Measurements from ENCODE around the gene MAGI2. TPM values are rescaled to one million over a fixed set of nuclear protein-coding genes. Genes with fewer than 3 reads are reported as not detected.

MAGI2 gene
- total and polyA plus RNA-seq, 2 of the 13 experiments (the other 11 are each of a cell fraction or from before 2014, with no cell fraction given) = 1.5 to 3.8 TPM

DNA sequence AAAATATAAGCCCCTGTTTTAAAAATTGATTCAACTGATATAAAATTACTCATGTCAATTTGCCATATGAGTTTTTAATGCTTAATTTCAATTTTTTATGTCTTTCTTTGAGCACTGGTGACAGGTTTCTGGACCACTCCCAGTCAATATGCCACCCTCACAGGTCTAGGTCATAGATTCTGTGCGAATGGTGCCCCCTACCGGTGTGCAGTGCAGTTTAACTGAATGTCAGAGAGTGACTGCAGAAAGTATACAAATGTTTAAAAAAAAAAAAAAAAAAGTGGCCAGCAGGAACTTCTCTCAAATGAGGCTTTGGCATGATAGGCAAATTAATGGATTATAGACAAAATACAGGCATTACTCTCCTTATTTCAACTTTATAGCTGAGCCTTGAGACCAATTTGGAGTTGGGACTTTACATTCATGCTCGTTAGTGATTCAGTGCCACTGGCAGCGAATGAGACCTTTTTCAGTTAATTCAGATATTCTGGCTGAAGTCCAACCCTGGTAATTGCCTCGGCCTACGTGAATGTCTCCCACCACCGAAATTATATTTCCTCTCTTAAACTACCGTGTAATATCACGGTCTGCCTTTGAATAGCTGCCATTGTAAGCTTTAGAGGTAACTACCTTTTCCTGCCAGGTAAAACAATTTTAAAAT lies 1227.3 kb downstream of the MAGI2 start:
- Histone ChIP-seq H3K9me3 (ENCODE audit: low read length) (no peaks in the 10 kb centered on the region), H3K9ac (ENCODE audit: insufficient read depth, low read depth, low read length) (no peak overlapping the region), H3K4me2 (ENCODE audit: low read depth, low read length) (no peak overlapping the region), H3K4me1 (ENCODE audit: insufficient read depth, low read length) (no peaks in the 10 kb centered on the region), H2AFZ (ENCODE audit: low read length) (no peak overlapping the region), H3K27me3 (ENCODE audit: control insufficient read depth in 1 of 2, insufficient read depth in 2 of 2, low read length in 2 of 2) (no peaks in the 10 kb centered on the region), H3K4me3 (replicated peaks in 1 of 3; ENCODE audit: insufficient read depth in 1 of 3, low read depth in 2 of 3, low read length in 3 of 3) (no peak overlapping the region), H3K79me2 (ENCODE audit: insufficient read depth, low read length) (no peaks in the 10 kb centered on the region), H4K20me1 (ENCODE audit: insufficient read depth, low read length) (no peaks in the 10 kb centered on the region), H3K27ac (ENCODE audit: extremely low read length, insufficient read depth, low read length) (no peak overlapping the region), H3K36me3 (replicated peaks in 1 of 2; ENCODE audit: control insufficient read depth in 1 of 2, insufficient read depth in 2 of 2, low read length in 2 of 2) (no peaks in the 10 kb centered on the region)
- TF ChIP-seq STAG1 (CRISPR knock-in tag; IDR thresholded peaks at IDR 0.05) (peak; percentile 60), ZNF329 (CRISPR knock-in tag; IDR thresholded peaks at IDR 0.05; ENCODE audit: low read depth) (no peak), RFX3 (CRISPR knock-in tag; IDR thresholded peaks at IDR 0.05) (no peak), SMC3 (IDR thresholded peaks at IDR 0.05; ENCODE audit: low read length) (peak; percentile 20; the same call in 1 of the 2 replicates)
- TF ChIP-seq, protein P1, sequence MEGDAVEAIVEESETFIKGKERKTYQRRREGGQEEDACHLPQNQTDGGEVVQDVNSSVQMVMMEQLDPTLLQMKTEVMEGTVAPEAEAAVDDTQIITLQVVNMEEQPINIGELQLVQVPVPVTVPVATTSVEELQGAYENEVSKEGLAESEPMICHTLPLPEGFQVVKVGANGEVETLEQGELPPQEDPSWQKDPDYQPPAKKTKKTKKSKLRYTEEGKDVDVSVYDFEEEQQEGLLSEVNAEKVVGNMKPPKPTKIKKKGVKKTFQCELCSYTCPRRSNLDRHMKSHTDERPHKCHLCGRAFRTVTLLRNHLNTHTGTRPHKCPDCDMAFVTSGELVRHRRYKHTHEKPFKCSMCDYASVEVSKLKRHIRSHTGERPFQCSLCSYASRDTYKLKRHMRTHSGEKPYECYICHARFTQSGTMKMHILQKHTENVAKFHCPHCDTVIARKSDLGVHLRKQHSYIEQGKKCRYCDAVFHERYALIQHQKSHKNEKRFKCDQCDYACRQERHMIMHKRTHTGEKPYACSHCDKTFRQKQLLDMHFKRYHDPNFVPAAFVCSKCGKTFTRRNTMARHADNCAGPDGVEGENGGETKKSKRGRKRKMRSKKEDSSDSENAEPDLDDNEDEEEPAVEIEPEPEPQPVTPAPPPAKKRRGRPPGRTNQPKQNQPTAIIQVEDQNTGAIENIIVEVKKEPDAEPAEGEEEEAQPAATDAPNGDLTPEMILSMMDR (CRISPR knock-in tag; IDR thresholded peaks at IDR 0.05) = peak; percentile 69
- BruUV-seq (replicated peaks) = no TSS peak
- no peak for FAIRE-seq
- ATAC-seq = peak; percentile 74
- ChIA-PET CTCF (ENCODE audit: low intra/inter-chr PET ratio, low total read pairs) (interaction anchor here (1.9 kb wide), 1 partner anchor 205 kb away, joined by 5 read pairs; no protein-coding TSS in a partner anchor), POLR2A (no interaction called here)
- intact Hi-C loops (cut with micrococcal nuclease; ENCODE audit: unreplicated experiment) (loop anchor here (1.0 to 2.0 kb wide), 2 partner anchors 205 to 286 kb away; no protein-coding TSS in a partner anchor), in situ Hi-C loops (cut with HindIII; ENCODE audit: extremely low pct_ligation_motif_present, low pct_unique_long_range_greater_than_20kb) (no loop called here)
- peak; percentile 16 for DNase-seq (ENCODE audit: low spot score)
- 23% methylated on average over 9 of the region's 9 CpGs for WGBS (ENCODE audit: low lambda C conversion rate)

DNA sequence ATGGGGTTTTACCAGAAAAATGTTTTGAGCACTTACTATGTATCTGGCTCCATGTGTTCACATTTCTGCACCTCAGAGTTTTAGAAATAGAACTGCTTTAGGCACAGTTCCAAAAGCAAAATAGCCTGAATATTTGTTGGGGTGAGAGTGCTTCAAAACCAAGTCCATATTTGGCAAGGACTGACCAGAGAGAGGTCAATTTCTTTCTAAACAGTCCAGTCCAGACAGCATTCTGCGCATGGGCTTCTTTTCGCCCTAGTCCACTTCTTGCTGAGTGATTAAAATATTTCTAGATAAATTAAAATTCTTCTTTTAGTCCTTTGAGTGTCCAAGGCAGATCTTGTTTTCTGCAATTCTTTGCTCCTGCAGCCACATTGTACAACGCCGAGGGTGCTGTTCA lies 1227.9 kb downstream of the MAGI2 start:
- intact Hi-C loops (cut with micrococcal nuclease; ENCODE audit: unreplicated experiment) = no loop called here

More for the DNA sequence above, 1227.9 kb downstream of the MAGI2 start:
- TF ChIP-seq ZFP62 (CRISPR knock-in tag; IDR thresholded peaks at IDR 0.05) (no peak), MTF1 (CRISPR knock-in tag; IDR thresholded peaks at IDR 0.05) (no peak), ZBTB20 (CRISPR knock-in tag; IDR thresholded peaks at IDR 0.05; ENCODE audit: borderline replicate concordance, low read depth) (no peak)
- TF ChIP-seq, protein P2, sequence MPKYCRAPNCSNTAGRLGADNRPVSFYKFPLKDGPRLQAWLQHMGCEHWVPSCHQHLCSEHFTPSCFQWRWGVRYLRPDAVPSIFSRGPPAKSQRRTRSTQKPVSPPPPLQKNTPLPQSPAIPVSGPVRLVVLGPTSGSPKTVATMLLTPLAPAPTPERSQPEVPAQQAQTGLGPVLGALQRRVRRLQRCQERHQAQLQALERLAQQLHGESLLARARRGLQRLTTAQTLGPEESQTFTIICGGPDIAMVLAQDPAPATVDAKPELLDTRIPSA (CRISPR knock-in tag; IDR thresholded peaks at IDR 0.05; ENCODE audit: borderline replicate concordance) = no peak
- no peaks in the 10 kb centered on the region for H3K36me3 ChIP-seq (replicated peaks in 1 of 2; ENCODE audit: control insufficient read depth in 1 of 2, insufficient read depth in 2 of 2, low read length in 2 of 2)
- BruUV-seq (replicated peaks) = no TSS peak
- no peak for FAIRE-seq
- no peaks in the 10 kb centered on the region for H4K20me1 ChIP-seq (ENCODE audit: insufficient read depth, low read length)
- DNase-seq (ENCODE audit: low spot score) = no peak
- no peak overlapping the region for H3K4me2 ChIP-seq (ENCODE audit: low read depth, low read length)
- no peaks in the 10 kb centered on the region for H3K4me1 ChIP-seq (ENCODE audit: insufficient read depth, low read length)
- WGBS (ENCODE audit: low lambda C conversion rate) = 66% methylated on average over 4 of the region's 4 CpGs
- ChIA-PET POLR2A (no interaction called here), CTCF (ENCODE audit: low intra/inter-chr PET ratio, low total read pairs) (interaction anchor here (1.9 kb wide), 1 partner anchor 205 kb away, joined by 5 read pairs; no protein-coding TSS in a partner anchor)
- in situ Hi-C loops (cut with HindIII; ENCODE audit: extremely low pct_ligation_motif_present, low pct_unique_long_range_greater_than_20kb) = no loop called here
- no peaks in the 10 kb centered on the region for H3K9me3 ChIP-seq (ENCODE audit: low read length)
- no peak overlapping the region for H3K27ac ChIP-seq (ENCODE audit: extremely low read length, insufficient read depth, low read length)
- no peak for ATAC-seq
- no peak overlapping the region for H3K9ac ChIP-seq (ENCODE audit: insufficient read depth, low read depth, low read length)
- no peaks in the 10 kb centered on the region for H3K27me3 ChIP-seq (ENCODE audit: control insufficient read depth in 1 of 2, insufficient read depth in 2 of 2, low read length in 2 of 2)
- H2AFZ ChIP-seq (ENCODE audit: low read length) = no peak overlapping the region
- H3K4me3 ChIP-seq (replicated peaks in 1 of 3; ENCODE audit: insufficient read depth in 1 of 3, low read depth in 2 of 3, low read length in 3 of 3) = no peak overlapping the region
- no peaks in the 10 kb centered on the region for H3K79me2 ChIP-seq (ENCODE audit: insufficient read depth, low read length)
